Measurements from ENCODE around the gene GBX2.

The GBX2 gene

DNA sequence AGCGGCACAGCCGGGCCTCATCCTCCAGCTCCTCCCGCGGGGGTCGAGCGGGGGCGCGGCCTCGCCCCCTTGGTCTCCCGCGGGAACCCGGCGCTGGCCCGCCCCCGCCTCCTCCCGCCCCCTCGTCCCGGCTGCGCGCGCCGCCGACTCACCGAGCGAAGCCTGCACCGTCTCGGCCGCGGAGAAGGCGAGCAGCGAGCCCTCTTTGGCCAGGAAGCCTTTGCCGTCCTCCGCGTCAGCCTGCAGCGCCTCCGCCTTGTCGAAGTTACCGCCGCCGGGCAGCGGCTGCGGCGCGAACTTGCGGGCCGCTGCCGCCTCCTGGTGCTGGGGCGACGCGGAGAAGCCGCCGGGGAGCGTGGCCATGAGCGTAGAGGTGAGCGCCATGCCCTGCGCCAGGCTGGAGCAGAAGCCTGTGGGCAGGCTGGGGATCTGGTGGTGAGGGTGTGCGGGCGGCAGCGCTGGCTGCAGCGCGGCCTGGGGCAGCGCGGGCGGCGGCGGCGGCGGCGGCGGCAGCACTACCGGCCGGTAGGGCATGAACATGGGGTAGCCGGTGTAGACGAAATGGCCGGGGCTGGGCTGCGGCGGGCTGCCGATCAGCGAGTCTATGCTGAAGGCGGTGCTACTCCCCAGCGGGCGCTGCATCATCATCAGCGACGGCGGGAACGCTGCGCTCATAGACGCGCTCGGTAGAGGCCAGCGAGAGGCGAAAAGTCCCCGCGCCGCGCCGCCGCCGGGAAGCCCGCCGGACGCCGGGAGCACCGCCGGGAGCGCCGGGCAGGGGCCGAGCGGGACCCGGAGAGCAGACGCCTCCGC lies 683 bp downstream of the GBX2 start:
- peak; percentile 70 for DNase-seq

DNA sequence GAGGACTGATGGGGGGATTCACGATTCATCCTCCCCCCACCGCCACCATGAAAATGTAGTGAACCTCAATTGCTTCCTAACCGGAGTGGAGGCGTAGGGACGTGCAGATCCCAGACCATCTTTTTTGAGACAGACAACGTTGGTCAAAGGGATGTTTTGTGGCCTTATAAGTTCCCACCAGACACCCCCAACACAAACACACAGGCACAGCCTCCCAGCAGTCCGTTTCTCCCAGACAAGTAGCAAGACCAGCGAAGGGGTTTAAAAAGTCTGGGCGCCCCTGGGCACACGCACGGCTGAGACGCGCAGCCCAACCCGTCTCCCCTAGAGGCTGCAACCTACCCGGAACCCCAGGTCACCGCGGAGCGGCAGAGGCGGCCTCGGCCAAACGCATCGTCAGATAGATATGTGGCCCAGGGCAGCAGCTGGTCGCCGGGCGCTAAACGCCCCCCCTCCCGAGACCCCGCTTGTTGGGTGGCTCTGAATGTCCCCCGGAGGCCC lies 1.3 kb downstream of the GBX2 start:
- peak; percentile 36 for DNase-seq

DNA sequence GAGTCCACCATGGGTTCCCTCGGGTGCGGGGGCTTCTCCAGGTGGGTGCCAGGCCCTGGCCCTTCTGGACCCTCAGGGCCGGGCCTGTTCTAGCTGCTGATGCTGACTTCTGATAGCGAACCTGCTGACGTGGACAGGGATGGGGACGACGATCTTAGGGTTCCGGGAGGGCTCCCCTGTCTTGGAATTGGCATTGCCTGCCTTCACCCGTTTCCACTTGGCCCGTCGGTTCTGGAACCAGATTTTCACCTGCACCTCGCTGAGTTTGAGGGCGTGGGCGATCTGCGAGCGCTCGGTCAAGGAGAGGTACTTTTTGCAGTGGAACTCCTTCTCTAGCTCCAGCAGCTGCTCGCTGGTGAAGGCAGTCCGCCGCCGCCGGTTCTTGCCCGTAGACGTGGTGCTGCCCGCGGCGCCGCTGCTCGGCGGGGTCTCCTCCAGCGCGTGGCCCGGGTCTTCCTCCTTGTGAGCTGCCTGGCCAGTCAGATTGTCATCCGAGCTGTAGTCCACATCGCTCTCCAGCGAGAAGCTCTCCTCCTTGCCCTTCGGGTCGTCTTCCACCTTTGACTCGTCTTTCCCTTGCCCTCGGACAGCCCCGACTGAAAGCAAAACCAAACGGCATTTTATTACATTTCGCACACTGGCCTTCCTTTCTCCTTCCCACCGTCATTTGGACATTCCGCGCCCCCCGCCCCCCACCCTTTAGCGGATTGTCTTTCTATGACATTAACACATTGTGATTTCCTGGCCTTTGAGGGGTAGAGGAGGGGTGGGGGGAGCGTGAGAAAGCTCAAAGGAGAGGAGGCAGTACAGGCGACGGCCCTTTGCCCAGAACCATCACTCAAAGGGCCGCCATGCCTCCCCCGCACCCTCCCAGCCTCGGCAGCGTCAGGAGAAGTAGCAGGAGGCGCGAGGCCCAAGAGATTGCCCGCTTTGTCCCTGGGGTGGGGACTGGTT lies 2.1 kb downstream of the GBX2 start:
- DNase-seq: peak; percentile 40

DNA sequence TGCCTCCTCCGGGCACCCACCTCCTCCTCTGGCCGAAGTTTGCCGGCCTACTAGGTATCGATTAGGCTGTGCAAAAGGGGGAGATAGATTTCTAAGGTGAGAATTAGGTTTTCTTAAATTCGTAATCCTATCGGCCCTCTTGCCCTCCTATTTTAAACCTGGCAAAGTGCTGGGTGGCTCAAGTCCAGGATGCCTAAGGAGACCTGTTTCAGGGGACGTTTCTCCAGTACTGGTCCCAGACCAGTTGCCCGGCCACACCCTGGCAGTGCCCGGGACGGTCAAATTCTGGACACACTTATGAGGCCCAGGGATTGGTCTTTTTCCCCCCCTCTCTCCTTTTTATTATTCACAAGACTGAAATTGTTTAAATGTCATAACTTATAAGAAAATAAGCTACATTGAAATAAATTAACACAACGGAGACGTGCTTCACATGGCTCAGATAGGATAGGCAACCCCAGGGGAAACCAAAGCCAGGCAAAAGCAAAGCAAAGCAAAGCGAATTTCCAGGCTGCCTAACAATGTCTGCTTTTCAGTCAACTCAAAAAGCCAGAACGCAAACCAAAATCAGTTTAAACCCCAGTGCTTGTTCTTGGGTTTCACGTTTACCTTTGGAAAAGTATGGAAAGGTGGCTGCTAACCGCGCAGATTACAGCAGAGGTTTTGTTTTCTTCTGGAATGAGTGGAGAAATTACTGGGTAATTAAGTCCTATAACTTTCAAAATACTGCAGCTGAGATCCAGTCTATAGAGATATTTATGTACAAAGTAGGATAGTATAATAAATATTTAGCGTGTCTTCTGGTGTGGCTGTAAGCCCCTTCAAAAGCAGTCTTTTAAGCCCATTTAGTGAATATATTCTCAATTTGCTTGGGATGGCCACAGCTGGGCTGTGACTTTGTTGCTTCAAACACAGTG lies 3.0 kb downstream of the GBX2 start:
- DNase-seq: peak; percentile 13

DNA sequence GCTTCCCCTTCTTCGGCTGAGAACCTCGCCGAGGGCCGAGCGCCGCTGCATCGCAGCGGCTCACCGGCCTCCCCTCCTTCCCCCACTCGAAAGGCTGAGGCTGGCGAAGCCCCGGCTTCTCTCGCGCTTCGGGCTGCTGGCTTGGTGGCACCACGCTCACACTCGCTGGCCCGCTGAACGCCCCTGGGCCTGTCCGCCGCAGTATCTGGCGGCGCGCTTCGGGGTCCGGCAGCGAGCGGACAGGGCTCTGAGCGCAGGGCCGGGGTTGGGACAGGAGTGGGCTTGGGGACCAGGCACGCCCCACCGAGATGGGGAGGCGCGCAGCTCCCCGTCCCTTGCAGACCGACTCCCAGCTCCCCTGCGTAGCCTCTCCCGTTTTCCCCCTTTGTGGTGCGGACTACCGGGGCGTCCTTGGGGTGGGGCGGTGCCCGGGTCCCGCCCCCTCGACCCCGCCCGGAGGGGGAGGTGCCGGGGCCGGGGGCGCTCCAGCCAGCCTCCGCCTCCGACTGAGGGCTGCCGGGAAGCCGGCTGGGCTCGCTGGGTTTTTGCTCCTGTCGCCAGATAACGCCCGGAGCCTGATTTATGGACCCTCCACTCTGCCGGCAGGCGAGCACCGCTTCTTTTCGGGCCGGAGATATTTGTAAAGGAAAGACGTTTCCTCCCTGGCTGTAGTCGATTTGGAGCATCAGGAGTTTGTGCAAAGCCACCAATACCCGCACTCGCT lies 3.8 kb downstream of the GBX2 start:
- peak; percentile 63 for DNase-seq

DNA sequence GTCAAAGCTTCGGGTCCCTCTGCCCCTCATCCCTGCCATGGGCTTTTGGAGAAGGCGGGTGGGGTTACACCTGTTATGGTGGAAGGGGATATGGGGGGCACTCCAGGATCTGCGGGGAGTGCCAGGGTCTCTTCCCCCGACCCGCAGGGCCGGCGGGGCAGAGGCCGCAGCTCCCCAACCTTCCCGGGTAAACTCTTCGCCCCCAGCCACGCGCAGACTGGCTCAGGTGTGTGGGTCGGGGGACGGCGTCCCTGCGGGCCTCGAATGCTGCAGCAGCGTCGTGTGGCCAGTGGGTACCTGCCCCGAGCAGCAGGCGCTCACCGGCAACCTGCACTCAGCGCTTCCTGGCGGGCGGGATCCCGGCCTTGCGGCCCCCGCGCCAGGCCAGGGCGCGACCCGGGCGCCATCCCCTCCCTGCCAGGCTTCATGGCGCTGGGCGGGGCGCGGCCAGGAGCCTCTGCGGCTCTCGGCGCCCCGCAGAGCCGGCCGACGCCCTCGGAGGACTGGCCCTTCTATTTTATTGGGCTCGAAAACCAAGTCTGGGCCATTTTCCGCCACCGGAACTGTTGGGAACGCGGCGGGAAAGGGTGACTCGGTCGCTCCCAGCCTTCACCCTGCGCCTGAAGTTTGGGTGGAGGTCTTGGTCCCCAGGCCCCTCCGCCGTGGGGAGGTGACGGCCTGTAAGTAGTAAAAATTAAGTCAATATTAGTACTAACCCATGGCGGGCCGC lies 4.5 kb downstream of the GBX2 start:
- peak; percentile 49 for DNase-seq

DNA sequence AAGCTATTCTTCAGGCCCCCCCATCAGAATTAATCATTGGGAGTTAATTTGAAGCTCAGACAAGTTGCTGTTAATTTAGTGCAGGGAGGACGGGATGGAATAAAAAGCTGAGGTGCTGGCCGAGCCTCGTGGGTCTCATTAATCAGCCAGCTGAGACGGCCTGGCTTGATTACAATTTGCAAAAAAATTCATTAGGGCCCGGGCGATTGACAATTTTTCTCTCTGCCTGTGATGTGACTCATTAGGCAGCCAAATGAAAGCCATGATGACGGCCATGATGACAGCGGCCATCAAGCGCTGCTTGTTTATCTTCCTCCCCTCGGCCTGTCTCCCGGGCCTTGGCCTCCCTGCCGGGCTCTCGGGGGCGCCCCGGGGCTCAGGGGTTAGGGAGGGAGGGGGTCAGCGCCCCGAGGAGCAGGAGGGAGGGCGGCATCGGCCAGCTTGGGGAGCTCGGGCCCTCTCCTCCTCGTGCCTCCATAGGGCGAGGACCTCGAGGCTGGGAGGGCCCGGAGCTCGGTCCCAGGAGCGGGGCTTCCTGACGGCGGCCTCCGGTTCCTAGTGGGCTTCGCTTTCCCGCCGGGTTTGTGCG lies 5.2 kb downstream of the GBX2 start:
- peak; percentile 26 for DNase-seq

DNA sequence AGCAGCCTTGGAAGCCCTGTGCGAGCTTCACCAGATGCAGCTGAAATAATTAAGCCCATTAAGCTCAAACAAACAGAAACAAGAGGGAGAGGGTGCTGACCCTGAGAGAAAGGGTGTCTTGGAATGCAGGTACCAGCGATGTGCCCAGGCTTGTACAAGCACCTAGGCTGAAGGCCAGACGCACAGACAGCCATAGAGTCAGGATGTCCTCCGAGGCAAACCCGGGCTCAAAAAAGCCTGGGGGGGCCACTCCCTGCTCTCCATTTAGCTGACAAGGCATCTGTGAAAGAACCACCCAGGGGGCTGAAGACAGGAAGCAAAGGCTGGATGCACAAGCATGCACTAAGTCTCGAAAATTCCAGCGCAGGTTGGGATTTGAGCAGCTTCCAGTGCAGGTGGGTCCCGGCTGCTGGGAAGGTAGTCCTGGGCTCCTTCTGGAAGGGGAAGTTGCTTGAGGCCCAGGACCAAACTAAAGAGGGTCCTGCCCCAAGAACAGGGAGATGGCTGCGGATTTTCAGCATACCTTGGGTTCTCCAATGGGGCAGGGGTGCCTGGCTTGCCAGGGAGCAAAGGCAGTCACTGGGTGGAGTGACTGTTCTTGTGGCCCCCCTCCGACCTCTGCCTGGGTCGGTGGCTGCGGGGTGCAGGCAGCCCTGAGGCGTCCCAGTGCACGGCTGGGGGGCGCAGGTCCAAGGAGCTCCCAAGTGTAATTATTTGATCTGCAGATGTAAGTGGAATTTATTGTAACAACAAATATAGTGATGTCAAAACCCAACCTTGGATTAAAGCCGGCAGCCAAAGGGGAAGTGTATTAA lies 5.9 kb downstream of the GBX2 start:
- no peak for DNase-seq

DNA sequence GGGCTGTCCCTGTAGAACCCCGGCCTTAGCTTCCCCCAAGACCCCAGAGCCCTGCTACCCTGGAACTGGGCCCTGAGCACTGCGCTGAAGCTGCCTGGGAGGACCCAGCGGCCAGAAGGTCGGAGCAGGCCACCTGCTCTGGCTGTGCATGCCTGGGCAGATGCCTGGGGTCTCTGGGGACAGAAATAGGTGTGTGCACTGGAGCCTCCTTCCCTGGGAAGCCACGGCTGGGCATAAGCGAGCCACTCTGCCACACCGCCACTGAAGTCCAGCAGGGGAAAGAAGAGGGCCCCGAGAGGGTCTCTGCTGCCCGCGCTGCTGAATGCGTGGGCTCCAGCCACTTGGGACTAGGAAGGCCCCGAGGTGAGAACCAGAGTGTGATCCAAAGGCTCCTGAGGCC lies 6.7 kb downstream of the GBX2 start:
- no peak for DNase-seq

DNA sequence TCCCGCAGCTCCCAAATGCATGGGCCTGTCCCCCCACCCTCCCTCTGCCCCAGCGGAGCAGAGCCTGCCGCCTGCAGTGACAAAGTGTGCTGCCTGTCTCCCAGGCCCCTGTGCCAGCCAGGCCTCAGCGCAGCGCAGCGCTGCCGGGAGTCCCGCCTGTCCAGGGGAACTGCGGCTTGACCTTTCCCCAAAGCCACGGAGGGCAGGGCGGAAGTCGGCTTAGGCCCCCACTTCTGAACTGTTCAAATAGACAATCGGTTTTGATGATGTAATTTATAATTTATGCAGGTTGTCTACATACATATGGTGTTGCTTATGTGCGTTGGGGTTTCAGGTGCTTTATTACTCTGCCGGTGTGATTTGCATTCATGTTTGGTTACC lies 7.1 kb downstream of the GBX2 start:
- DNase-seq: no peak

DNA sequence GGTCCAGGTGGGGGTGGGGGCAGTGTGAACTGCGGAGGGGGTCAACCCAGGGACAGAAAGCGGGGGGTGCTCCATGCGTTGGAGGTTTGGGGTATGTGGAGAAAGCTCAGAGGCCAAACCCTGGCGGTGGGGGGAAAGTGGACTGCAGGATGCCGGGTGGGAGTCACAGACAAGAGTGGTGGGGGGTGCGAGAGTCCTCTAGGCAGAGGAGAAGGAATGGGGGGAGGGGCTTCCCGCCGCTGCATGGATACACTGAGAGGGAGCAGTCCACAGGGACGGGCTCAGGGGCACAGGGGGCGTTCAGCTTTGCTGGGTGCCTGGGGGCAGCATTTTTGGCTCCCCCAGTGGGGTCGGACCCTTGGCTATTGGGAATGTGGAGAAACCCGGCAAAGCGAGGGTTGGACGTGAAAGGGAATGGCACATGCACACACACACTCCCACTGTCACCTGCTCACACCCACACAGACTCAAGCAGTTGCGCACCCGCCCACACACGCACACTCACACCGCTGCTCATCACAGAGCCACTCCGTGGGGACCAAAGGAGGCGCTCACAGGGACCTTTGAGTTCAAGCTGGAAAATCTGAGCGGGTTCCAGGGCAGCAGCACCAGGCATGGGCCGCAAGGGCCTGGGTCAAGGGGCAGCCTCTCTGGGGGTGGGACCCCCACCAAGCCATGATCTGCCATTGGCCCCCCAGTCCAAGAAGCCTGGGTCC lies 7.7 kb downstream of the GBX2 start:
- DNase-seq: no peak

DNA sequence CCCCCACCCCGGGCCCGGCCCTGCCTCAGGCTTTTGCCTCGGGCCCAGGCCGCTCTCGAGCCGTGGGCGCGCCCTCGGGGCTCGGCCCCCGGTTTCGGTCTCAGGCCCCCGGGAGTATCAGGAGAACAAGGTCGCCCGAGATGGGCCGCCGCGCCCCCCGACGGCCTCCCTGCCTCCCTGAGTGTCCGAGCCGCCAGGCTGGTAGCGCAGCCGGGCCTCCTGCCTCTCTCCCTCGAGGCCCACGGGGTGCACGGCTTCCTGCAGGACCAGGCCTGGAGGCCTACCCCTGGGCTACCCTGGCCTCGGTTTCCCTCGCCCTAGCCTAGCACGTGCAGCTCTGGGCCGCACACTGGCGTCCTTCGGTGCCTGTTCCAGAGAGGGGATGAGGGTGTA lies 8.4 kb downstream of the GBX2 start:
- no peak for DNase-seq

DNA sequence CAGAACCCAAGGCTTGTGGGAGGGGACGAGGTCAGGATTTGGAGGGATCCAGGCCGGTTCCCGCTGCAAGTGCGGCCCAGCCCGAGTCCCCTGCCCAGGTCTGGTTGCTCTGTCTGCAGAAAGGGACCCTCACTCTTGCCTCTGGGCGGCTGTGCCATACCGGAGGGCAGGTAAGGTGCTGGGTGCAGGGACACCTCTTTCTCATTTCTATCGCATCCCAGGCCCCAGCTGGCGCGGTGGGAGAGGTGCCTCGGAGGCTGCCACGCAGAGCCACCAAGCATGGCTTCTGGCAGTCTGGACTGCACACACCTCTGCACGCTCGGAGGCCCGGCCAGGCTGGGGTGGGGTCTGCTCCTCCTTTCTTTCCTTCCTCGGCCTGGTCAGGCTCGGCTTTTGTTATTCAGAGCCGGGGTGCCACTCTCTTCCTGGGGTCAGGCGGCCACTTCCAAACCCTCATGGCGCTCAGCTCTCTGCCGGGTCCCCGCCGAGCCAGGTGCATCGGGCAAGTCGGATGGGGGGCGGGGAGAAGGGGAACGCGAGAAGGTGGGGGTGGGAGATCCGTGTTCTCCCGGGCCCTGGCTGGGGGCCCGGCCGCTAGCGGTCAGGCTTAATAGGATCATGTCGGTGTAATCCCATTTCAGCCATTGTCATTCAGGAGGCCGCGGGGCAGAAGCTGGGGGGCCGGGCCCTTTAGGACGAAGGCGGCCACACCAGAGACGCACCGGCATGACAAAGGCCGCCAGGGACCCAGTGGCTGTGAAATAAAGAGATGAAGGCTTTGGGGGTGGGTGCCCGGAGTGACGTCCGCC lies 9.0 kb downstream of the GBX2 start:
- no peak for DNase-seq

DNA sequence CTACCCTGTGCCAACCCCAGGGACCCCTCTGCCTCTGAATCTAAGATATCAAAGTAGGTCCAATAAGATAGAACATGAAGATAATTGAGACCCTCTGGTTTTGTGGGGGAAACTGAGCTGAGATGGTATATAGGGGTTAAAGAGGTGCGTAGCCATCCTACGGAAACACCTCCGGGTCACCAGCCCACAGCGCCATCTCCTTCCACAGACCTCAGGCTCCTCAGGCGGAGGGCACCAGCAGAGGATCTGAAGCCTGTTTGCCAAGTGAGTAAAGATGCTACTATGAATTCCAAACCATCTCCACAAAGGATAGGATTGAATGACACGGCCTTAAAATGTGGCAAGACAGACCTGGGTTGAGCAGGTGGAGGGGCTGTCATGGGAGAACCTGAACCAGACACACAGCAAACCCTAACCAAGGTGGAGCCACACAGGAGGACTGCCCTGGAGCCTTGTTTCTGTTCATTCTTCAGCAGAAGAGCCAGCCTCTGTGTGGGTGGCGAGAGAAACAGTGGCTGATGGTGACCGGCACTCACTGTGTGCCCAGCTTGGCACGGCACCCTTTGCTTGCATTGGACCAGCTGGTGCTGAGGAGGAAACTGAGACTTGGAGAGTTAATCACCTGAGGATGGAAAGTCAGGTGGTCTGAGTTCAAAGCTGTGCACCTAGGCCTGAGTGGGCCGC lies 10.2 kb downstream of the GBX2 start:
- no peak for DNase-seq

DNA sequence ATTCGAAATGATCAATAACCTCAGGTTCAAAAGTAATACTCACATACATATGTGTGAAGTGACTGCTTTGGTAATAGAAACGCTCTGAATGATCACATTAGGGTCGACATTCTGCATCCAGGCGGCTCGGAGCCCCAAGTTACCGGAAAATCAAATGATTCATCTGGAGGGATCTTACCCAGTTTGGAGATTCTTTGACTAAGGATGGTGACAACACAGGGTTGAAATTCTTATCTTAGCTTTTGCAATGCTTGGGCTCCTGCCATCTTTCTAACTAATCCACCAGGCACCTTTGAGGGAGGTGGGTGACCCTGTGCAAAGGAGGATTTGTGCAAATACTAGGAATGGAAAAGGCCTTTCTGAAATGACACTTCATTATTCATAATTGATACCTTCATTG lies 10.8 kb downstream of the GBX2 start:
- DNase-seq: no peak

DNA sequence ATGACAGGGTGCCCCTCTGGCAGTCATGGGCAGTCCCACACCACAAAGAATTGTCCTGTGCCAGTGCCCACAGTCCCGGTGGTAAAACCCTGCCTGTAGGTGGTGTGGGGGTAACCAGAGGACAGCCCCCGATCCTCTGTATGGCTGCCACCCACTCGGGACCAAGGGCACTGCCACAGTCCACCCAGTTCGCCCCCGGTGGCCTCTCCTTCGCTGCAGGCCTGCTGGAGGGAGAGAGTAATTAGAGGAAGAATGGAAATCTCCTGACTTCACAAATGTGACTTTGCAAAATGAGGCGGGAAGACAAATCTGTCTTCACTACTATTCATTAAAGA lies 11.4 kb downstream of the GBX2 start:
- DNase-seq: no peak

DNA sequence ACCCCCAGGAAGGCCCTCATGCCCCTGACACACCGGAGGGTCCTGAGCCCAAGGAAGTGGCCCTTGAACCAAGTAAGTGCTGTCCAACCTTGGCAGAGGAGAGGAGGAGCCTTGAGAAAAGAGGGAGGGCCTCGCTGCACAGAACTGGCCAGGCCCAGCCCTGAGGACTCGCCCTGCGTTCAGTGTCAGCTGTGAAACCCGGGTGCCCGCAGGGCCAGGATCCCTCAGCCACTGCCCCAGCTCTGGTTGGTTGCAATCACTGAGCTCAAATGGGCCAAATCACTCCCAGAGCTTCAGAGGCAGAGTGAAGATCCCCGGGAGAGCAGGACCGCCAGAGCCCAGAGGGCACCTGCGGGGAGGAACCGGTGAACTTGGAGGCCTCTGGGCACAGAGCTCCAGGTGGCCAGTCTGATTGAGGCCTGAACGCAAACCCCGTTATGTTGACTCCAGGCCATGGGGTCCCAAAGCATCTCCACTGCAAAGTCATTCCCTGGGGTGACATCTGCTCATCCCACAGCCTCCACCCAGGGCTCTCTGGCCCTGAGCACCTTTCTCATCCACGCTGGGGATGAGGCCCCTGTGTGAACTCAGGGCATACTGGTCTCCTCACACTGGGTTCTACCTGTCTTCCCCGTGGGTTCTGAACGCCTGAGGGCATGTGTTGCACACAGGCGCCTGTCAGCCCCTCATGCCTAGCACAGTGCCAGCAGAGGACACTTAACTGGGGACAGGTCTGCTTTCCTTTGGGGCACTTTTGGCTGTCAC lies 11.9 kb downstream of the GBX2 start:
- no peak for DNase-seq
